T-helper 2 cell treated with Interferon-gamma antibody and Interleukin-4, amounts not matched to agents 100 ng/mL and 5 ng/mL, for 36 hours (primary cell): ENCODE measurements around the gene FBXW5. TPM values are rescaled to one million over a fixed set of nuclear protein-coding genes. Genes with fewer than 3 reads are reported as not detected.

Source experiments
- intact Hi-C: fragments of 100-400 bp; cut with micrococcal nuclease; formaldehyde crosslinking; loops from one replicate; pipeline ENCODE4 v1.15.1; 2023
- total RNA-seq: library from RNA; stranded (reverse); gene quantifications from 2 replicates; pipeline ENCODE4 v1.2.3, GENCODE V29; 2022

Gene FBXW5
- total RNA-seq, 1 donor from 2014 or later, result 109 TPM

GRCh38 chr9:136950656-136951276 is 6.2 kb upstream of the FBXW5 start:
- intact Hi-C loops, result loop anchor here (1.0 to 2.0 kb wide), 2 partner anchors 28 to 84 kb away; no protein-coding TSS in a partner anchor

- intact Hi-C loops, result loop anchor here (1.0 to 2.0 kb wide), 3 partner anchors 28 to 85 kb away; partner anchors contain the start of gene PAXX
These were observed 5.5 kb upstream of the FBXW5 start for GRCh38 chr9:136949817-136950655.

- intact Hi-C loops, result loop anchor here (1.0 kb wide), 1 partner anchor 43 kb away; the partner anchor contains the start of gene PAXX
These were observed 4.8 kb upstream of the FBXW5 start for GRCh38 chr9:136949239-136949816.

DNA sequence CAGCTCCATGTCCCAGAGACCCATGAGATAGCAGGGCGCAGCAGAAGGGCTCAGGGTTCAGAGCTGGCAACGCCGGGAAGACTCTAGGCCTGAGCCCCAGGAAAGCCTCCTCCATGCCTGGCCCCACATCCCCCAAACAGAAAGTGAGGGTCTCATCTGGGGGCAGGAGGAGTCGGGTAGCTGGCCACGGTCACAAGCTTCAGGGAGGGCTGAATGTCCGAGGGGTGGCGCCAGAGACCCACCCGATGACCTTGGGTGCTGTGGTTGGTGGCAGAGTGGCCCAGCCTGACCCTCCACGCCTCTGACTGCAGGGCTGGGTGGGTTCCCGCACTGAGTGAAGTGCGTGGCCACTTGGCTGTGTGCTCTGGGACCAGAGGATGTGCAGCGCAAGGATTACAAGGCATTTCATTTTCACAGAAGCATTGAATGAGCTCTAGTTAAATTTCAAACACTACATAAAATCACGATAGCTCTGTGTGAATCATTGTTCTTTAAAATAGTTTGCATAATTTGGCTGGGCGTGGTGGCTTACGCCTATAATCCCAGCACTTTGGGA is 3.5 kb upstream of the FBXW5 start:
- intact Hi-C loops, result no loop called here

- intact Hi-C loops, result no loop called here
These were observed 2.7 kb upstream of the FBXW5 start for GRCh38 chr9:136947028-136947891.

DNA sequence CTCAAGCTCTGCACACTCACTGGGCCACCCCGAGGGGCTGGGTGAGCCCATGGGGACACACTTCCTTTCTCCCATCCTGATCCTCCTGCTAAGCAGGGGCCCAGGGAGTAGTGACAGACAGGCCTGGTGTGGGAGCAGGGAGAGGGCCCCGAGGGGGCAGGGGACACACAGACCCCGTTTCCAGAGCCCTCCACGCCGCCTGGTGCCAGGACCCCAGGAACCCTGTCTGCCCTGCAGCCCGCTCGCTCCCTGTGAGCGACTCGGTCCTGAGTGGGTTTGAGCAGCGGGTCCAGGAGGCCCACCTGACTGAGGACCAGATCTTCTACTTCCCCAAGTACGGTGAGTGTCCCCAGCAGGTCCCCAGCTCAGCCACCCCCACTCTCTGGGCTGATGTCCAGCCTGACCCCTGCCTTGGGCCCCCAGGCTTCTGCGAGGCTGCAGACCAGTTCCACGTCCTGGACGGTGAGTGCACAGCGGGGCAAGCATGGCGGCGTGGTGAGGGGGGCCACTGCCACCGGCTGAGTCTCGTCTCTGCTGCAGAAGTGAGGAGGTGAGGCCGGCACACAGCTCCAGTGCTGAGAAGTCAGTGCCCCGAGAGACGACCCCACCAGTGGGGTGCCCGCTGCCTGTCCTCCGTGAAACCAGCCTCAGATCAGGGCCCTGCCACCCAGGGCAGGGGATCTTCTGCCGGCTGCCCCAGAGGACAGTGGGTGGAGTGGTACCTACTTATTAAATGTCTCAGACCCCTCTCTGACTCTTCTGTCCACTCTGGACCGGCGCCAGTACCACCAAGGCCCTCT is 1.9 kb upstream of the FBXW5 start:
- intact Hi-C loops, result no loop called here

DNA sequence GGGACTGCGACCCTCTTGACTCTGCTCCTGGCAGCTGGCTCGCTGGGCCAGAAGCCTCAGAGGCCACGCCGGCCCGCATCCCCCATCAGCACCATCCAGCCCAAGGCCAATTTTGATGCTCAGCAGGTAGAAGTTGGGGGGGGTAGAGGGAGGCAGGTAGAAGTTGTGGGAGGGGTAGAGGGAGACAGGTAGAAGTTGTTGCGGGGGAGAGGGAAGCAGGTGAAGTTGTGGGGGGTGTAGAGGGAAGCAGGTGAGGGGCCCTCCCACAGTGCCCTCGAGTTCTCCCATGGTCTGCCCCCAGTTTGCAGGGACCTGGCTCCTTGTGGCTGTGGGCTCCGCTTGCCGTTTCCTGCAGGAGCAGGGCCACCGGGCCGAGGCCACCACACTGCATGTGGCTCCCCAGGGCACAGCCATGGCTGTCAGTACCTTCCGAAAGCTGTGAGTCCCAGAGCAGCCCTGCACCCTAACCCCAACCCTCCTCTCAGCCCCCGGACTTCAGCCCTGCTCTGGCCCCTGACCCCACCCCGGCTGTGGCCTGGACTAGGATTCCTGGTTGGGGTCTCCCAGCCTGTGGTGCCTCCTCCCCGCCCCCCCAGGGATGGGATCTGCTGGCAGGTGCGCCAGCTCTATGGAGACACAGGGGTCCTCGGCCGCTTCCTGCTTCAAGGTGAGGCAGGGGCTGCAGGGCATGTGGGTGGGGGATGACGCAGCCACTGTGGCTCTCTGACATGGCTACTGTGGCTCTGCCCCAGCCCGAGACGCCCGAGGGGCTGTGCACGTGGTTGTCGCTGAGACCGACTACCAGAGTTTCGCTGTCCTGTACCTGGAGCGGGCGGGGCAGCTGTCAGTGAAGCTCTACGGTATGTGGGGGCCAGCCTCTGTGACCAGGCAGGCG is 1.0 kb upstream of the FBXW5 start:
- intact Hi-C loops, result loop anchor here (2.0 kb wide), 2 partner anchors 47 to 103 kb away; partner anchors contain the start of genes AJM1 and PAXX

GRCh38 chr9:136944212-136944518 is 373 bp downstream of the FBXW5 start:
- intact Hi-C loops, result loop anchor here (1.0 to 5.0 kb wide), 5 partner anchors 42 to 152 kb away; partner anchors contain the start of genes AJM1, PAXX, TMEM141 and TRAF2

GRCh38 chr9:136943291-136944211 is 987 bp downstream of the FBXW5 start:
- intact Hi-C loops, result loop anchor here (1.0 to 5.0 kb wide), 5 partner anchors 41 to 151 kb away; partner anchors contain the start of genes AJM1, PAXX, TMEM141 and TRAF2

- intact Hi-C loops, result loop anchor here (5.0 kb wide), 1 partner anchor 151 kb away; the partner anchor contains the start of gene TMEM141
These were observed 1.7 kb downstream of the FBXW5 start for GRCh38 chr9:136942881-136943230.

DNA sequence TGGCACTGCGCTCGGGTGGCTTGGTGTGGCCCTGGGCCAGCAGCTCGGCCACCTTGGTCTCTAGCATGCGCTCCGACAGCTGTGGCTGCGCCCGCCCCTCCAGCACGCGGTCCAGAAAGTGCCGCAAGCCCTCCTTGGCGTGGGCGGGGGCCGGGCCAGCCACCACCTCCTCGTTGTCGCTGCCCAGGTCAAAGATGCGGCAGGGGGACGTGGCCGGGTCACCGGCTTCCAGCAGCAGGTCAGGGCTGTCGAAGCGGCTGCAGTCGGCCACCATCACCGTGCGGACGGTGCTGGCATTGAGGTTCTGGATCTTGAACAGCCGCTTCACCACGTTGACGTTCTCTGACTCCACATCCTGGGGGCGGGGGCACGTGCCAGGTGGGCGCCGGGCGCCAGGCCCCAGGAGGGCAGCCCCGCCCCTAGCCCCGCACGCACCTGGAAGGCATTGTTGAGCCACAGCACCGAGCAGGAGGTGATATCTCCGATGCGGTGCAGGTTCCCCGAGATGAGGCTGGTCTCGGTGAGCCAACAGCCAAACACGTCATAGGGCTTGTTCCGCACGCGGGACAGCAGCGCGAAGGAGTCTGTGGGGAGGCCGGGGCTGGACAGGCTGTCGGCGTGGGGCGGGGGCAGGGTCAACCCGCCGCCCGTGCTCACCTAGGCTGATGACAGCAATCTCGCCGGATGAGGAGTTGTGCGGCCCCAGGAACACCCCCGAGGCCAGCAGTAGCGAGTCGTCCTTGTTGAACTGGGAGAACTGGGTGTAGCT is 2.2 kb downstream of the FBXW5 start:
- intact Hi-C loops, result loop anchor here (5.0 kb wide), 1 partner anchor 150 kb away; the partner anchor contains the start of gene TMEM141

GRCh38 chr9:136941231-136942111 is 3.1 kb downstream of the FBXW5 start:
- intact Hi-C loops, result loop anchor here (5.0 kb wide), 1 partner anchor 149 kb away; the partner anchor contains the start of gene TMEM141

DNA sequence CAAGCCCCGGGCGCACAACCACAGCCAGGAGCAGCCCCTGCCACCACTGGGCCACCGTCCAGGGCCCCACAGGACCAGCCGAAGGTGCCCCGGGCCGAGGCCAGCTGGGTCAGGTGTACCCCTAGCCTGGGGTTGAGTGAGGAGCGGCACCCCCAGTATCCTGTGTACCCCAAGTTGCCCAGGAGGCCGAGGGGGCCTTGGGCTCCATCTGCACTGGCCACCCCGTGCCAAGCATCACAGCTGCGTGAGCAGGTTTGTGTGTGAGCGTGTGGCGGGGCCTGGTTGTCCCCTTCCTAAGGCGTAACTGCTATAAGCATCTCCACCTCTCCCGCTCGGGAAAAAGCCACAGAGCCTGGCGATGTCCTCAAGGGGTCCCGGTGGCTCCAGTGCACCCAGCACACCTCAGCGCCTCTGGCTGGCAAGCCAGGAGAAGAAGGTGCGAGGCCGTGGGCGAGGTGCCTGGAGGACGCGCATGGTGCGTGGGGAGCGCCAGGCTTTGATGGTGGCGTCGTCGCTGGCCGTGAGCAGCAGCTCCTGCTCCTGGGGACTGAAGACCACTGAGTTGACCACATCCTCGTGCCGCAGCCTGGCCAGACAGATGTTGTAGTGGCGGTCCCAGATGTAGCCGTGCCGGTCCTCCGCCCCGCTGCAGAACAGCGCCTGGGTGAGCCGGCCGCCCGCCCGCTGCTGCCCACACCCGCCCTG is 3.9 kb downstream of the FBXW5 start:
- intact Hi-C loops, result loop anchor here (5.0 kb wide), 1 partner anchor 148 kb away; the partner anchor contains the start of gene TMEM141

DNA sequence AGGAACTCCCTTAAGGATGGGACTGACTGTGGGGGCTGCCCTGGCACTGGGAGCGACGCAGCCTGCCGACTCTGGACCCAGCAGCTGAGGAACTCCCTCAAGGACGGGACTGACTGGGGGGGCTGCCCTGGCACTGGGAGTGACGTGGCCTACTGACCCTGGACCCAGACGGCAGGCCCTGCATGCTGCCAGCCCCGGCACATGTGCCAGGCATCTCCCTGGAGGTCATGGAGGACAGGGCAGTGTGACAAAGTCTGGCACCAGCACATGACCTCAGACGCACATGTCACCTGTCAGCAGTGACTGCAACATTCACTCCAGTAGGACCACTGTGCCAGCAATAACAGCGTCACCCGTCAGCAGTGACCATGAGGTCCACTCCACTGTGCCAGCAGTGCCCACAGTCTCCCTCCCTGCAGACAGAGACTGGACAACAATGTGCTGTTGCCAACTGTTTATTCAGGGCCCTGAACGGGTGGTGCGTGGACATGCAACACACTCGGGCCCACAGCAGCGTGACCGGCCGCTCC is 4.5 kb downstream of the FBXW5 start:
- intact Hi-C loops, result loop anchor here (5.0 kb wide), 1 partner anchor 148 kb away; the partner anchor contains the start of gene TMEM141
